ENCODE data around the gene ZNHIT1.

Gene ZNHIT1

GRCh38 chr7:101220295-101220694 lies 2.3 kb downstream of the ZNHIT1 start:
- DNase-seq = no peak

- DNase-seq = no peak
Observed at GRCh38 chr7:101222275-101222830, 4.4 kb downstream of the ZNHIT1 start.

GRCh38 chr7:101223528-101223927 lies 5.6 kb downstream of the ZNHIT1 start:
- no peak for DNase-seq

- no peak for DNase-seq
Observed at GRCh38 chr7:101225650-101226049, 7.7 kb downstream of the ZNHIT1 start.

- DNase-seq = no peak
Observed at GRCh38 chr7:101226721-101227120, 8.8 kb downstream of the ZNHIT1 start.

- DNase-seq = no peak
Observed at GRCh38 chr7:101231644-101232043, 13.7 kb downstream of the ZNHIT1 start.

- no peak for DNase-seq
Observed at GRCh38 chr7:101232141-101232850, 14.3 kb downstream of the ZNHIT1 start.

GRCh38 chr7:101233907-101234547 lies 16.1 kb downstream of the ZNHIT1 start:
- DNase-seq = no peak

GRCh38 chr7:101234636-101235035 lies 16.7 kb downstream of the ZNHIT1 start:
- no peak for DNase-seq

GRCh38 chr7:101235050-101235449 lies 17.1 kb downstream of the ZNHIT1 start:
- no peak for DNase-seq

GRCh38 chr7:101235522-101235921 lies 17.6 kb downstream of the ZNHIT1 start:
- no peak for DNase-seq

- DNase-seq = no peak
Observed at GRCh38 chr7:101236292-101236835, 18.4 kb downstream of the ZNHIT1 start.

- no peak for DNase-seq
Observed at GRCh38 chr7:101237206-101238067, 19.5 kb downstream of the ZNHIT1 start, which contains the start of gene CLDN15. CLDN15 (minus strand) TSS chr7:101237802; CDS start chr7:101237581, 221 bp downstream.

- no peak for DNase-seq
Observed at GRCh38 chr7:101238226-101239182, 20.5 kb downstream of the ZNHIT1 start.

- DNase-seq = no peak
Observed at GRCh38 chr7:101239191-101239950, 21.4 kb downstream of the ZNHIT1 start.

GRCh38 chr7:101239951-101240220 lies 21.9 kb downstream of the ZNHIT1 start:
- no peak for DNase-seq

- no peak for DNase-seq
Observed at GRCh38 chr7:101240226-101241014, 22.5 kb downstream of the ZNHIT1 start.

- no peak for DNase-seq
Observed at GRCh38 chr7:101241015-101241363, 23.0 kb downstream of the ZNHIT1 start.

- DNase-seq = no peak
Observed at GRCh38 chr7:101241443-101242349, 23.7 kb downstream of the ZNHIT1 start.

Data from activated CD8-positive, alpha-beta memory T cell treated with anti-CD3 and anti-CD28 coated beads, Interleukin-2, amount 50 U/mL, for 4 hours (primary cell).